Caco-2 (cell line): ENCODE measurements around the gene UGT1A3. TPM values are rescaled to one million over a fixed set of nuclear protein-coding genes. Genes with fewer than 3 reads are reported as not detected.

Experiments
- BruUV-seq: library from RNA; stranded (reverse); fragments of 400-500 nt; replicated peaks from 2 replicates; lab custom pipeline; 2021; lab: Mats Ljungman, UMichigan
- CTCF ChIA-PET: fragments of 300-600 bp; sonication (Branson Sonifier 250); formaldehyde crosslinking; loops from one replicate; lab custom pipeline; 2022; ENCODE audit warnings: antibody characterized with exemption; lab: Charles Lee
- POLR2A ChIA-PET: fragments of 300-600 bp; sonication (Branson Sonifier 250); formaldehyde crosslinking; loops from one replicate; lab custom pipeline; 2022; ENCODE audit warnings: antibody characterized with exemption; lab: Charles Lee
- DNase-seq, 2 experiments: peaks; one replicate each; pipeline versions ENCODE4 v3.0.0 to v3.0.0-alpha.2; 2020 to 2022
- H3K27me3 ChIP-seq: replicated peaks from 2 replicates; pipeline ENCODE4 v1.6.0; 2011; ENCODE audit warnings: low read length; ENCODE audit not compliant: control insufficient read depth, insufficient read depth
- H3K36me3 ChIP-seq: 2 replicates; pipeline ENCODE4 v1.5.1; 2011; ENCODE audit warnings: low read length; ENCODE audit not compliant: control insufficient read depth, insufficient read depth
- H3K4me1 ChIP-seq: fragments of 250-450 bp; sonication (Bioruptor Pico); 2 replicates; pipeline ENCODE4 v1.5.1; 2020; ENCODE audit warnings: mild to moderate bottlenecking
- H3K4me3 ChIP-seq: 2 replicates; pipeline ENCODE4 v1.5.1; 2011; ENCODE audit warnings: low read depth, mild to moderate bottlenecking, control low read depth, low read length
- H3K9me3 ChIP-seq: fragments of 250-450 bp; sonication (Bioruptor Pico); 2 replicates; pipeline ENCODE4 v1.5.1; 2020; ENCODE audit warnings: mild to moderate bottlenecking, moderate library complexity
- H3K27ac Mint-ChIP-seq: one replicate; pipeline ENCODE4 v1.8.0; 2022; ENCODE audit warnings: mixed read lengths; ENCODE audit not compliant: unreplicated experiment
- H3K27me3 Mint-ChIP-seq: one replicate; pipeline ENCODE4 v1.8.0; 2022; ENCODE audit warnings: mixed read lengths; ENCODE audit not compliant: insufficient read depth, unreplicated experiment
- H3K36me3 Mint-ChIP-seq: one replicate; pipeline ENCODE4 v1.8.0; 2022; ENCODE audit warnings: mild to moderate bottlenecking, mixed read lengths; ENCODE audit not compliant: insufficient read depth, unreplicated experiment
- H3K4me1 Mint-ChIP-seq: one replicate; pipeline ENCODE4 v1.8.0; 2022; ENCODE audit warnings: low read depth, mixed read lengths; ENCODE audit not compliant: unreplicated experiment
- H3K4me3 Mint-ChIP-seq: one replicate; pipeline ENCODE4 v1.8.0; 2022; ENCODE audit warnings: mild to moderate bottlenecking, moderate library complexity, mixed read lengths; ENCODE audit not compliant: unreplicated experiment
- H3K9me3 Mint-ChIP-seq: one replicate; pipeline ENCODE4 v1.8.0; 2022; ENCODE audit warnings: mixed read lengths; ENCODE audit not compliant: unreplicated experiment
- CTCF ChIP-seq, 2 experiments: fragments of 200-600 bp in 1 of 2; IDR thresholded peaks; 1 replicate in 1 of 2; 2 replicates in 1 of 2; pipeline versions ENCODE4 v1.5.1 to v1.8.0; 2011 to 2022; ENCODE audit warnings: antibody characterized with exemption in 1 of 2, control low read depth in 1 of 2, inconsistent platforms in 1 of 2, low read depth in 1 of 2, low read length in 1 of 2, mild to moderate bottlenecking in 1 of 2, moderate library complexity in 1 of 2; ENCODE audit not compliant: insufficient read depth in 1 of 2, severe bottlenecking in 1 of 2, unreplicated experiment in 1 of 2
- intact Hi-C: fragments of 100-400 bp; cut with micrococcal nuclease; formaldehyde crosslinking; loops from one replicate; pipeline ENCODE4 v1.10.0; 2022; ENCODE audit not compliant: unreplicated experiment
- total RNA-seq: library from RNA; stranded (reverse); gene quantifications from 2 replicates; pipeline ENCODE4 v1.2.3, GENCODE V29; 2022

Gene UGT1A3
- total RNA-seq, 1 experiment from 2014 or later: 0.64 TPM

- H3K4me3 ChIP-seq: no peak overlapping the region
- Mint-ChIP-seq H3K9me3 (peaks cover 6% of the 10 kb centered on the region), H3K36me3 (peaks cover 10% of the 10 kb centered on the region), H3K4me3 (no peak overlapping the region), H3K27ac (no peak overlapping the region), H3K4me1 (peaks cover 22% of the 10 kb centered on the region), H3K27me3 (no peaks in the 10 kb centered on the region)
- ChIA-PET CTCF (no interaction called here), POLR2A (no interaction called here)
- no peak for DNase-seq
- intact Hi-C loops: no loop called here
- H3K4me1 ChIP-seq: peaks cover 27% of the 10 kb centered on the region
- BruUV-seq: no TSS peak
- H3K27me3 ChIP-seq: no peaks in the 10 kb centered on the region
- TF ChIP-seq CTCF (IDR thresholded peaks at IDR 0.05; ENCODE audit: insufficient read depth in 1 of 2, low read depth in 1 of 2, low read length in 1 of 2, severe bottlenecking in 1 of 2, unreplicated experiment in 1 of 2): no peak
- H3K36me3 ChIP-seq: no peaks in the 10 kb centered on the region
- no peaks in the 10 kb centered on the region for H3K9me3 ChIP-seq
Observed at GRCh38 chr2:233708942-233709341, 19.9 kb upstream of the UGT1A3 start.

GRCh38 chr2:233711312-233712008 lies 17.4 kb upstream of the UGT1A3 start:
- no peaks in the 10 kb centered on the region for H3K9me3 Mint-ChIP-seq
- H3K27me3 ChIP-seq: no peaks in the 10 kb centered on the region
- no TSS peak for BruUV-seq
- peak; percentile 64 to 78 for TF ChIP-seq CTCF (IDR thresholded peaks at IDR 0.05; ENCODE audit: insufficient read depth in 1 of 2, low read depth in 1 of 2, low read length in 1 of 2, severe bottlenecking in 1 of 2, unreplicated experiment in 1 of 2)
- DNase-seq: peak; percentile 75 to 78
- H3K4me1 ChIP-seq: peaks cover 22% of the 10 kb centered on the region
- no peaks in the 10 kb centered on the region for H3K36me3 ChIP-seq
- no peak overlapping the region for H3K4me3 ChIP-seq
- CTCF ChIA-PET: no interaction called here
- peak overlapping the region; percentile 6 for H3K27ac Mint-ChIP-seq
- no peaks in the 10 kb centered on the region for H3K9me3 ChIP-seq
- intact Hi-C loops: loop anchor here (2.0 to 5.0 kb wide), 3 partner anchors 129 to 231 kb away; partner anchors contain the start of gene USP40
- H3K27me3 Mint-ChIP-seq: no peaks in the 10 kb centered on the region
- H3K36me3 Mint-ChIP-seq: peaks cover 6% of the 10 kb centered on the region
- POLR2A ChIA-PET: no interaction called here
- no peak overlapping the region for H3K4me3 Mint-ChIP-seq
- H3K4me1 Mint-ChIP-seq: peaks cover 11% of the 10 kb centered on the region

GRCh38 chr2:233712611-233713261 lies 16.1 kb upstream of the UGT1A3 start, which contains the start of gene UGT1A5:
UGT1A5 (plus strand) TSS chr2:233712907; CDS start chr2:233712992, 85 bp downstream.
- Mint-ChIP-seq H3K27me3 (no peaks in the 10 kb centered on the region), H3K4me1 (peaks cover 11% of the 10 kb centered on the region), H3K36me3 (peaks cover 6% of the 10 kb centered on the region), H3K9me3 (no peaks in the 10 kb centered on the region), H3K4me3 (no peak within 1 kb of the TSS), H3K27ac (peak within 1 kb of the TSS; percentile 6)
- CTCF ChIA-PET: interaction anchor here (0.6 kb wide), 1 partner anchor 796 kb away, joined by 3 read pairs; no protein-coding TSS in a partner anchor
- BruUV-seq: no TSS peak
- H3K4me3 ChIP-seq: no peak within 1 kb of the TSS
- no peaks in the 10 kb centered on the region for H3K36me3 ChIP-seq
- POLR2A ChIA-PET: no interaction called here
- H3K27me3 ChIP-seq: no peaks in the 10 kb centered on the region
- H3K4me1 ChIP-seq: peaks cover 16% of the 10 kb centered on the region
- no peak for DNase-seq
- H3K9me3 ChIP-seq: no peaks in the 10 kb centered on the region
- intact Hi-C loops: loop anchor here (5.0 kb wide), 2 partner anchors 130 to 145 kb away; partner anchors contain the start of gene USP40
- TF ChIP-seq CTCF (IDR thresholded peaks at IDR 0.05; ENCODE audit: insufficient read depth in 1 of 2, low read depth in 1 of 2, low read length in 1 of 2, severe bottlenecking in 1 of 2, unreplicated experiment in 1 of 2): no peak
